SIG-M5 (cell line): ENCODE results near the gene DENND1C.

Source experiments
- DNase-seq: peaks from one replicate; lab custom pipeline; 2025; lab: John Stamatoyannopoulos, UW

The DENND1C gene

DNA sequence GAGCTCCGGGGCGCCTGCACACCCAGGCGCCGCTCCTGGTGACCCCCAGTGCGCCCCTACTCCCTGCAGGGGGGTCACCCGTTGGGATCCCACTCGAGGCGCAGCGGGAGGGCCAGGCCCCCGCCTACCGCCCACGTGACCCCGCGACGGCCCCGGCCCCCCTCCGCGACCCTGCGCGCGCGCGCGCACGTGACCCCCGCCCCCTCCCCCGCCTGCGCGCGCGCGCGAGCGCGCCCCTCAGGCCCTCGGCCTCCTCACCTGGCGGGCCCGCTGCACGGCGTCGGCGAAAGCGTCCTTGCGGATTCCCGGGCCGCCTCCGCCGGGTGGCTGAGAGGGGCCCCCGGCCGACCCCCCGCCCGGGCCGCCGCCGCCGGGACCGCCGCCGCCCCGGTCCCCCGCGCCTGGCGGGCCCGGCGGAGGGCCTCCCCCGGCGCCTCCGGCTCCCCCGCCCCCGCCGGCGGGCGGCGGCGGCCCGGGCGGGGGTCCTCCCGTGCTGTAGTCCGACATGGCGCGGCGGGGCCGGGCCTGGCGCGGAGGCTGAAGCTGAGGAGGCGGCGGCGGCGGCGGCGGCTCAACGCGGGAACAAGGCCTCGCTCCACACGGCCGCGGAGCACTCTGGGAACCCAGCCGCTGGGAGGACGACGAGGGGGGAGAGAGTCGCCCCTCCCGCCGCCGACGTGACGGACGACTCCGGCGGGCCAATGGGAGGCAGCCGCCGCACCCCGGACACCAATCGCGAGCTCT lies 57.2 kb downstream of the DENND1C start, which contains the start of gene KHSRP:
Gene KHSRP, minus strand, starts transcription at position 617 of the 744 bp plus-strand sequence. Its CDS starts 110 bp downstream, at position 507.
- no peak for DNase-seq

DNA sequence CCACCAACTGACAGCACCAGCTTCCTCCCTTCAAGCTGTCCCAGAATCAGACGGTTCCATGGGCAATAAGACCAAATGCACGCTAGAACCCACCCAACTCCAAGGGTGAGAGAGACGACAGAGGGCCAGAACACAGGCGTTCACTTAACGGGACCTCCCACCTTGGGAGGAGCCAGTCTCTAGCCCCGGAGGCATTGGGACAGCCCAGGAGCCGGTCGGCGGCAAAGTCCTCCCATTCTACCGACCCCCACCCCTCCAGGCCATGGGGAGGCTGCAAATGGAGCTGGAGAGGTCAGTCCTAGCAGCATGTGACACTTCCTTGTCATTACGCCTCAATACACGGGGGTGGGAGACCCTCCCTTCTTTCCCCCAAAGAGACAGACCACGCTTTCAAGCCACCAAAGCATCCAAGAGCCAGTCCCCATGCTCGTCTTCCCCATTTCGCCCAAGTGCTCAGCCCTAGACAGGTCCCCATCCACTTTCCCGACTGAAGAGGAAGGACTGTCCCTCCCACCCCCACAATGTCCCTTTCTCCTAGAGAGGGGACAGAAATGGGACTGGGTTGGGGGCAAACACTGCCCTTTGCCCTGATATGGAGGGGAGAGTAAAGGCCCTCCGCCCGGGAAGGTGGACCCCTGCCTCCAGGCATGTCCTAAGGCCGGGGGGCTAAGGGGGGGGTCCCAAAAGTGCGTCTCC lies 57.9 kb downstream of the DENND1C start:
- no peak for DNase-seq

DNA sequence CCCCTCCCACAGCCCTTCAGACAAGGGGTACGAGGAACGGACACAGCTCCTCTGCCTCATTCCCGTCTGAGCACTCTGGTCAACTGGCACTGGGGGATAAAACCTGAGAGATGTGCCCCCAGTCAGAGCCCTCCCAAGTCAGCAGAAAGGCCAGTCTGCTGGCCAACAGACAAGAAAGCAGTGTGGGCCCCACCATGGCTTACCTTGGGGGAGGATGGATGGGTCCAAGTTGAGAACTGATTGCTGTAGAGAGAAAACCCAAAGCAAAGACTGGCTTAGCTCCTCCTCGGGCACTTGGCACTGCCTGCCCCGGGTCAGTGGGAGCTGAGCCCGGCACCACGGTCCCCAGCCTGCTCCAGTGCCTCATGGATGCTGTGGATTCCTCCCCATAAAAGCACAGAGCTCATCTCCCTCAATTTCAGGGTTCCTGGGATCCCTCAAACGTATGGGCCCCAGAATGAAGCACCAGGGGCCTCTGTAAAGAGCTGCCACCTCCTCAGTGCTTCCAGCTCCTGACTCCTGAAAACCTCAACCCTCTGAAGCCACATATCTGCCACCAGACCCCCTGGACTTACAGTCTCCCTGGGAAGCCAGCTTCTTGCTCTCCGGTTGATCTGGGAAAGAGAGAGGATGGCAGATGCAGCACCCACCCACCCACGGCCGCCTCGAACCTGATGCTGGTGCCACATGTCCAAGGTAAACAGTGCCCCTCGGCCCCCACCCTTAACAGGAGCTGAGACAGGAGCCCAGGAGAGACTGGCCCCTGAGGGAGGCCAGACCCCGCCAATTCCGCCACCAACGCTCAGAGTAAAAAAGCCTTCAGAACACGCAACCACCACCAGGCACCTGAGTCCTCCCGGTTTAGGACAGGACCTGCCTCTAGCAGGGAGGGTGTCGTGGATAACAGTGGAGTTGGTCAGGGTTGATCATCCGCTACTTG lies 60.2 kb downstream of the DENND1C start:
- no peak for DNase-seq

DNA sequence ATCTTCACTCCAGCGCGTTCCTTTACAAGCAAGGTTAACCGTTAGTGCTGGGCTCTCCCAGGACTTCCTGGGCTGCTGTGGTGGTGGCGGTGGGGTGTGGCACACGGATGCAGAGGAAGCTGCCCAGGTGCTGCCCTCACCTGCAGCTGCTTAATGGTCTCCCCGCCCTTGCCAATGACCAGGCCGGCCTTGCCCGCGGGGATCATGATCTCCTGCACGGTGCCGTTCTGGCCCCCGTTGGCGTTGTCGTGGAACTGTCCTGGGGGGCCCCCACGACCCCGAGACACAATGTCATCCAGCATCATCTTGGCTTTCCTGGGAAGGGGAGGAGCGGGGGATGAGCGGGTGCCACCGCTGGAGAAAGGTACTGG lies 63.0 kb downstream of the DENND1C start:
- no peak for DNase-seq

DNA sequence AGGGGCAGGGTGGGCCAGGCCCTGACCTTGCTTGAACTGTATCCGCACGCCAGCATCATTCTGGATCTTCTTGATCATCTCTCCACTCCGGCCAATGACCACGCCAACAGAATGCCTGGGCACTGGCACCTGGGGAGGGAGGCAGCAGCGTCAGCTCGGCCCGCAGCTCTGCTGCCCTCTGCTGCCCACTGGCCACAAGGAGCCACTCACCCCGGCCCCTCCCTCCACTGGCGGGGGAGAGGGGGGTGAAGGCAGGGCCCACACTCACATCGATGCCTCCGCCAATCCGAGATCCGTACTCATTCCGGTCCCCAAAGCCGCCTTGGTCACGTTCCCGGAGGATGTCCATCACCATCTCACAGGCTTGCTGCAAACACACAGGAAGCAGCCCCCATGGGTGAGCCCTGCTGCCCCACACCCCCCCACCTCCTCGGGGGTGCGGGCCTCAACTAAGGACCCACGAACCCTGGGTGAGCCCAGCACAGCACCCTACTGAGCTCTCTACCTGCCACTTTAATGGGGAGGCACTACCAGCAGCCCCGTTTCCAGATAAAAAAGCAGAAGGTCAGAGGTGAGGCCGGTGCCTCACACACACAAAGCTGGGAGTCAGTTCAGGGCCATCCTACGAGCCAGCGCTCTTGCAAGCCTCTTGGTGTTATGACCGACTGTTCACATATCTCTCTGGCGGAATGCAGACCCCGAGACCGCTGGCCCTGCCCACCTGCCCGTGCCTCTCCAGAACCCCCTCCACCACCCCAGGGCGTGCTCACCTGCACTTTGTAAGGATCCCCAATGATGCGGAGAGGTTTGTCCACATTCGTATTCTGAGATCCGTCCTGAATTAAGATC lies 63.6 kb downstream of the DENND1C start:
- no peak for DNase-seq
